ENCODE measurements around the gene RAB10.

- no peak for TF ChIP-seq CTCF (IDR thresholded peaks at IDR 0.05; ENCODE audit: poor library complexity)
- no peak for TF ChIP-seq EZH2 (IDR thresholded peaks at IDR 0.05; ENCODE audit: borderline replicate concordance)
- no peak for TF ChIP-seq EZH2phosphoT487 (IDR thresholded peaks at IDR 0.05; ENCODE audit: low read depth, severe bottlenecking, unreplicated experiment)
These were observed 139.2 kb downstream of the RAB10 start, which contains the start of gene GAREM2 for GRCh38 chr2:26172871-26173775.

Measured in hepatocyte (in vitro differentiated cells).